ENCODE data around the gene ATP11A.

DNA sequence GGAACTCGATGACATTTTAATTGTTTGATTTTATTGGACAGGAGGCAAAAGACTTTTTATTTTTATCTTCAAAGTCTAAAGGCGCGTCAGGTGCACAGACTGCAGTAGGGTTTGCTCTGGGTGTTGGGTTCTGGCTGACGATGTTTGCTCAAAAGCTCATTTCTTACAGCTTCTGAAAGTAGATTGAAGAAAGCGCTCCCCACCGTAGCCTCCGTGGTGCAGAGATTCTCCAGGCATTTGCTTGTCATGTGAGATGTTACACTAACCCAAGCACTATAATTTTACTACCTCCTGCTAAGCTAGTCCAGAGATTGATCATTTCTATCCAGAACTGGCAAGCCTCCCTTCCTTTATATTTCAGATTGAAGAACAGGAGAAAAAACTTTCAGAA lies 14.5 kb upstream of the ATP11A start:
- TF ChIP-seq, protein P1, sequence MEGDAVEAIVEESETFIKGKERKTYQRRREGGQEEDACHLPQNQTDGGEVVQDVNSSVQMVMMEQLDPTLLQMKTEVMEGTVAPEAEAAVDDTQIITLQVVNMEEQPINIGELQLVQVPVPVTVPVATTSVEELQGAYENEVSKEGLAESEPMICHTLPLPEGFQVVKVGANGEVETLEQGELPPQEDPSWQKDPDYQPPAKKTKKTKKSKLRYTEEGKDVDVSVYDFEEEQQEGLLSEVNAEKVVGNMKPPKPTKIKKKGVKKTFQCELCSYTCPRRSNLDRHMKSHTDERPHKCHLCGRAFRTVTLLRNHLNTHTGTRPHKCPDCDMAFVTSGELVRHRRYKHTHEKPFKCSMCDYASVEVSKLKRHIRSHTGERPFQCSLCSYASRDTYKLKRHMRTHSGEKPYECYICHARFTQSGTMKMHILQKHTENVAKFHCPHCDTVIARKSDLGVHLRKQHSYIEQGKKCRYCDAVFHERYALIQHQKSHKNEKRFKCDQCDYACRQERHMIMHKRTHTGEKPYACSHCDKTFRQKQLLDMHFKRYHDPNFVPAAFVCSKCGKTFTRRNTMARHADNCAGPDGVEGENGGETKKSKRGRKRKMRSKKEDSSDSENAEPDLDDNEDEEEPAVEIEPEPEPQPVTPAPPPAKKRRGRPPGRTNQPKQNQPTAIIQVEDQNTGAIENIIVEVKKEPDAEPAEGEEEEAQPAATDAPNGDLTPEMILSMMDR (IDR thresholded peaks at IDR 0.05; ENCODE audit: low read length), result no peak
- no peak for TF ChIP-seq EZH2phosphoT487 (IDR thresholded peaks at IDR 0.05; ENCODE audit: low read length)
